Measurements from ENCODE around the gene CDCP2. TPM values are rescaled to one million over a fixed set of nuclear protein-coding genes. Genes with fewer than 3 reads are reported as not detected.

Gene CDCP2
- total and polyA plus RNA-seq, 2 experiments from 2014 or later: not detected

DNA sequence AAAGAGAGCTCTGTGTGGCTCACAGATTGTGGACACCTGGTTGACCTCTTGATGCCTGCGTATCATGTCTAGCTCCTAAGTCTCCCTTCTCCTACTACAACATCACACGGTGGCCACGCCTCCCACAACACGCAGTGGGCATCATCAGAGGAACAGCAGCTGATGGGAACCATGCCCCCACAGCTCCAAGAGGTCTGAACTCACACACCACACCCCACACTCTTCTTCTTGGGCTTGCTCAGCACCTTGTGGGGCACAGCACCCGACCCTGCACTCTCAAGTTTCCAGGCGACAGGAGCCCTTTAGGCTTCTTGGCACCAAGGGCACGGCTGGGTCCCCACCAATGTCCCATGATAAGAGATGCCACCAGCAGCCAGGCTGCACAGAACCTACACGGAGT, 18.8 kb upstream of the CDCP2 start:
- no peak overlapping the region for H3K27ac Mint-ChIP-seq
- Histone ChIP-seq H3F3A (replicated peaks; ENCODE audit: low read depth) (no peaks in the 10 kb centered on the region), H2AFZ (no peak overlapping the region), H3K27ac (ENCODE audit: low read depth) (no peak overlapping the region), H3K79me2 (replicated peaks; ENCODE audit: insufficient read depth) (no peaks in the 10 kb centered on the region), H4K20me1 (replicated peaks; ENCODE audit: insufficient read depth) (no peaks in the 10 kb centered on the region), H3K9me2 (ENCODE audit: insufficient read depth) (no peaks in the 10 kb centered on the region), H3K4me2 (no peak overlapping the region), H3K27me3 (ENCODE audit: insufficient read depth) (no peaks in the 10 kb centered on the region), H3K4me3 (no peak overlapping the region), H3K36me3 (ENCODE audit: insufficient read depth) (no peaks in the 10 kb centered on the region), H3K4me1 (ENCODE audit: insufficient read depth) (no peaks in the 10 kb centered on the region)
- H3K36me3 Mint-ChIP-seq (ENCODE audit: low read depth): no peaks in the 10 kb centered on the region
- H3K4me3 Mint-ChIP-seq: no peak overlapping the region
- no peaks in the 10 kb centered on the region for H3K9me3 Mint-ChIP-seq
- TF ChIP-seq CREB1 (CRISPR knock-in tag; IDR thresholded peaks at IDR 0.05; ENCODE audit: low read depth): no peak
- TF ChIP-seq ZNF114 (CRISPR knock-in tag; IDR thresholded peaks at IDR 0.05): no peak
- no peak for TF ChIP-seq ZNF331 (CRISPR knock-in tag; IDR thresholded peaks at IDR 0.05; ENCODE audit: low read depth)
- no peak for TF ChIP-seq JUNB (IDR thresholded peaks at IDR 0.05; ENCODE audit: unreplicated experiment)
- TF ChIP-seq, protein P1, sequence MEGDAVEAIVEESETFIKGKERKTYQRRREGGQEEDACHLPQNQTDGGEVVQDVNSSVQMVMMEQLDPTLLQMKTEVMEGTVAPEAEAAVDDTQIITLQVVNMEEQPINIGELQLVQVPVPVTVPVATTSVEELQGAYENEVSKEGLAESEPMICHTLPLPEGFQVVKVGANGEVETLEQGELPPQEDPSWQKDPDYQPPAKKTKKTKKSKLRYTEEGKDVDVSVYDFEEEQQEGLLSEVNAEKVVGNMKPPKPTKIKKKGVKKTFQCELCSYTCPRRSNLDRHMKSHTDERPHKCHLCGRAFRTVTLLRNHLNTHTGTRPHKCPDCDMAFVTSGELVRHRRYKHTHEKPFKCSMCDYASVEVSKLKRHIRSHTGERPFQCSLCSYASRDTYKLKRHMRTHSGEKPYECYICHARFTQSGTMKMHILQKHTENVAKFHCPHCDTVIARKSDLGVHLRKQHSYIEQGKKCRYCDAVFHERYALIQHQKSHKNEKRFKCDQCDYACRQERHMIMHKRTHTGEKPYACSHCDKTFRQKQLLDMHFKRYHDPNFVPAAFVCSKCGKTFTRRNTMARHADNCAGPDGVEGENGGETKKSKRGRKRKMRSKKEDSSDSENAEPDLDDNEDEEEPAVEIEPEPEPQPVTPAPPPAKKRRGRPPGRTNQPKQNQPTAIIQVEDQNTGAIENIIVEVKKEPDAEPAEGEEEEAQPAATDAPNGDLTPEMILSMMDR (conservative IDR thresholded peaks at IDR 0.05; ENCODE audit: low read depth in 2 of 2): no peak
- no peak for TF ChIP-seq STAT1 (IDR thresholded peaks at IDR 0.05; ENCODE audit: unreplicated experiment)
- no peak for TF ChIP-seq EZH2 (IDR thresholded peaks at IDR 0.05; ENCODE audit: low read depth, unreplicated experiment)
- no peak for TF ChIP-seq POLR2AphosphoS5 (IDR thresholded peaks at IDR 0.05; ENCODE audit: low read depth)
- TF ChIP-seq, protein P2, sequence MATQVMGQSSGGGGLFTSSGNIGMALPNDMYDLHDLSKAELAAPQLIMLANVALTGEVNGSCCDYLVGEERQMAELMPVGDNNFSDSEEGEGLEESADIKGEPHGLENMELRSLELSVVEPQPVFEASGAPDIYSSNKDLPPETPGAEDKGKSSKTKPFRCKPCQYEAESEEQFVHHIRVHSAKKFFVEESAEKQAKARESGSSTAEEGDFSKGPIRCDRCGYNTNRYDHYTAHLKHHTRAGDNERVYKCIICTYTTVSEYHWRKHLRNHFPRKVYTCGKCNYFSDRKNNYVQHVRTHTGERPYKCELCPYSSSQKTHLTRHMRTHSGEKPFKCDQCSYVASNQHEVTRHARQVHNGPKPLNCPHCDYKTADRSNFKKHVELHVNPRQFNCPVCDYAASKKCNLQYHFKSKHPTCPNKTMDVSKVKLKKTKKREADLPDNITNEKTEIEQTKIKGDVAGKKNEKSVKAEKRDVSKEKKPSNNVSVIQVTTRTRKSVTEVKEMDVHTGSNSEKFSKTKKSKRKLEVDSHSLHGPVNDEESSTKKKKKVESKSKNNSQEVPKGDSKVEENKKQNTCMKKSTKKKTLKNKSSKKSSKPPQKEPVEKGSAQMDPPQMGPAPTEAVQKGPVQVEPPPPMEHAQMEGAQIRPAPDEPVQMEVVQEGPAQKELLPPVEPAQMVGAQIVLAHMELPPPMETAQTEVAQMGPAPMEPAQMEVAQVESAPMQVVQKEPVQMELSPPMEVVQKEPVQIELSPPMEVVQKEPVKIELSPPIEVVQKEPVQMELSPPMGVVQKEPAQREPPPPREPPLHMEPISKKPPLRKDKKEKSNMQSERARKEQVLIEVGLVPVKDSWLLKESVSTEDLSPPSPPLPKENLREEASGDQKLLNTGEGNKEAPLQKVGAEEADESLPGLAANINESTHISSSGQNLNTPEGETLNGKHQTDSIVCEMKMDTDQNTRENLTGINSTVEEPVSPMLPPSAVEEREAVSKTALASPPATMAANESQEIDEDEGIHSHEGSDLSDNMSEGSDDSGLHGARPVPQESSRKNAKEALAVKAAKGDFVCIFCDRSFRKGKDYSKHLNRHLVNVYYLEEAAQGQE (IDR thresholded peaks at IDR 0.05; ENCODE audit: unreplicated experiment): no peak
- no peak for TF ChIP-seq EZH2phosphoT487 (IDR thresholded peaks at IDR 0.05; ENCODE audit: unreplicated experiment)
- TF ChIP-seq, protein P3, sequence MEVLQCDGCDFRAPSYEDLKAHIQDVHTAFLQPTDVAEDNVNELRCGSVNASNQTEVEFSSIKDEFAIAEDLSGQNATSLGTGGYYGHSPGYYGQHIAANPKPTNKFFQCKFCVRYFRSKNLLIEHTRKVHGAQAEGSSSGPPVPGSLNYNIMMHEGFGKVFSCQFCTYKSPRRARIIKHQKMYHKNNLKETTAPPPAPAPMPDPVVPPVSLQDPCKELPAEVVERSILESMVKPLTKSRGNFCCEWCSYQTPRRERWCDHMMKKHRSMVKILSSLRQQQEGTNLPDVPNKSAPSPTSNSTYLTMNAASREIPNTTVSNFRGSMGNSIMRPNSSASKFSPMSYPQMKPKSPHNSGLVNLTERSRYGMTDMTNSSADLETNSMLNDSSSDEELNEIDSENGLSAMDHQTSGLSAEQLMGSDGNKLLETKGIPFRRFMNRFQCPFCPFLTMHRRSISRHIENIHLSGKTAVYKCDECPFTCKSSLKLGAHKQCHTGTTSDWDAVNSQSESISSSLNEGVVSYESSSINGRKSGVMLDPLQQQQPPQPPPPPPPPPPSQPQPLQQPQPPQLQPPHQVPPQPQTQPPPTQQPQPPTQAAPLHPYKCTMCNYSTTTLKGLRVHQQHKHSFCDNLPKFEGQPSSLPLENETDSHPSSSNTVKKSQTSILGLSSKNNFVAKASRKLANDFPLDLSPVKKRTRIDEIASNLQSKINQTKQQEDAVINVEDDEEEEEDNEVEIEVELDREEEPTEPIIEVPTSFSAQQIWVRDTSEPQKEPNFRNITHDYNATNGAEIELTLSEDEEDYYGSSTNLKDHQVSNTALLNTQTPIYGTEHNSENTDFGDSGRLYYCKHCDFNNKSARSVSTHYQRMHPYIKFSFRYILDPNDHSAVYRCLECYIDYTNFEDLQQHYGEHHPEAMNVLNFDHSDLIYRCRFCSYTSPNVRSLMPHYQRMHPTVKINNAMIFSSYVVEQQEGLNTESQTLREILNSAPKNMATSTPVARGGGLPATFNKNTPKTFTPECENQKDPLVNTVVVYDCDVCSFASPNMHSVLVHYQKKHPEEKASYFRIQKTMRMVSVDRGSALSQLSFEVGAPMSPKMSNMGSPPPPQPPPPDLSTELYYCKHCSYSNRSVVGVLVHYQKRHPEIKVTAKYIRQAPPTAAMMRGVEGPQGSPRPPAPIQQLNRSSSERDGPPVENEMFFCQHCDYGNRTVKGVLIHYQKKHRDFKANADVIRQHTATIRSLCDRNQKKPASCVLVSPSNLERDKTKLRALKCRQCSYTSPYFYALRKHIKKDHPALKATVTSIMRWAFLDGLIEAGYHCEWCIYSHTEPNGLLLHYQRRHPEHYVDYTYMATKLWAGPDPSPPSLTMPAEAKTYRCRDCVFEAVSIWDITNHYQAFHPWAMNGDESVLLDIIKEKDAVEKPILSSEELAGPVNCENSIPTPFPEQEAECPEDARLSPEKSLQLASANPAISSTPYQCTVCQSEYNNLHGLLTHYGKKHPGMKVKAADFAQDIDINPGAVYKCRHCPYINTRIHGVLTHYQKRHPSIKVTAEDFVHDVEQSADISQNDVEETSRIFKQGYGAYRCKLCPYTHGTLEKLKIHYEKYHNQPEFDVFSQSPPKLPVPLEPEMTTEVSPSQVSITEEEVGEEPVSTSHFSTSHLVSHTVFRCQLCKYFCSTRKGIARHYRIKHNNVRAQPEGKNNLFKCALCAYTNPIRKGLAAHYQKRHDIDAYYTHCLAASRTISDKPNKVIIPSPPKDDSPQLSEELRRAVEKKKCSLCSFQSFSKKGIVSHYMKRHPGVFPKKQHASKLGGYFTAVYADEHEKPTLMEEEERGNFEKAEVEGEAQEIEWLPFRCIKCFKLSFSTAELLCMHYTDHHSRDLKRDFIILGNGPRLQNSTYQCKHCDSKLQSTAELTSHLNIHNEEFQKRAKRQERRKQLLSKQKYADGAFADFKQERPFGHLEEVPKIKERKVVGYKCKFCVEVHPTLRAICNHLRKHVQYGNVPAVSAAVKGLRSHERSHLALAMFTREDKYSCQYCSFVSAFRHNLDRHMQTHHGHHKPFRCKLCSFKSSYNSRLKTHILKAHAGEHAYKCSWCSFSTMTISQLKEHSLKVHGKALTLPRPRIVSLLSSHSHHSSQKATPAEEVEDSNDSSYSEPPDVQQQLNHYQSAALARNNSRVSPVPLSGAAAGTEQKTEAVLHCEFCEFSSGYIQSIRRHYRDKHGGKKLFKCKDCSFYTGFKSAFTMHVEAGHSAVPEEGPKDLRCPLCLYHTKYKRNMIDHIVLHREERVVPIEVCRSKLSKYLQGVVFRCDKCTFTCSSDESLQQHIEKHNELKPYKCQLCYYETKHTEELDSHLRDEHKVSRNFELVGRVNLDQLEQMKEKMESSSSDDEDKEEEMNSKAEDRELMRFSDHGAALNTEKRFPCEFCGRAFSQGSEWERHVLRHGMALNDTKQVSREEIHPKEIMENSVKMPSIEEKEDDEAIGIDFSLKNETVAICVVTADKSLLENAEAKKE (CRISPR knock-in tag; IDR thresholded peaks at IDR 0.05): no peak
- TF ChIP-seq, protein P4, sequence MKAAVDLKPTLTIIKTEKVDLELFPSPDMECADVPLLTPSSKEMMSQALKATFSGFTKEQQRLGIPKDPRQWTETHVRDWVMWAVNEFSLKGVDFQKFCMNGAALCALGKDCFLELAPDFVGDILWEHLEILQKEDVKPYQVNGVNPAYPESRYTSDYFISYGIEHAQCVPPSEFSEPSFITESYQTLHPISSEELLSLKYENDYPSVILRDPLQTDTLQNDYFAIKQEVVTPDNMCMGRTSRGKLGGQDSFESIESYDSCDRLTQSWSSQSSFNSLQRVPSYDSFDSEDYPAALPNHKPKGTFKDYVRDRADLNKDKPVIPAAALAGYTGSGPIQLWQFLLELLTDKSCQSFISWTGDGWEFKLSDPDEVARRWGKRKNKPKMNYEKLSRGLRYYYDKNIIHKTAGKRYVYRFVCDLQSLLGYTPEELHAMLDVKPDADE (IDR thresholded peaks at IDR 0.05): no peak
- no peak for TF ChIP-seq NANOG (IDR thresholded peaks at IDR 0.05; ENCODE audit: borderline replicate concordance)
- ATAC-seq: no peak
- peaks cover 4% of the 10 kb centered on the region for H3K27me3 Mint-ChIP-seq (ENCODE audit: insufficient read depth, low read depth, poor library complexity)
- DNase-seq (ENCODE audit: low spot score): no peak
- peaks cover 4% of the 10 kb centered on the region; the same call in 1 of the 3 replicates for H3K4me1 Mint-ChIP-seq

All from GM23338 (cell line).